NCI-H146 (cell line): ENCODE measurements around the gene TMEM182.

Experiments used
- DNase-seq: peaks from one replicate; lab custom pipeline; 2025; lab: John Stamatoyannopoulos, UW

TMEM182 gene

GRCh38 chr2:102801858-102802699 is 40.2 kb downstream of the TMEM182 start:
- DNase-seq = no peak

GRCh38 chr2:102803041-102803896 is 41.4 kb downstream of the TMEM182 start:
- DNase-seq = no peak

GRCh38 chr2:102803897-102804217 is 42.0 kb downstream of the TMEM182 start:
- no peak for DNase-seq

GRCh38 chr2:102806250-102806837 is 44.5 kb downstream of the TMEM182 start:
- DNase-seq = peak; percentile 79

GRCh38 chr2:102809291-102810189 is 47.7 kb downstream of the TMEM182 start:
- DNase-seq = no peak

GRCh38 chr2:102815285-102815684 is 53.5 kb downstream of the TMEM182 start:
- no peak for DNase-seq

- DNase-seq = peak; percentile 95
These were observed 65.1 kb downstream of the TMEM182 start for GRCh38 chr2:102826904-102827303.

GRCh38 chr2:102832789-102833188 is 71.0 kb downstream of the TMEM182 start:
- peak; percentile 68 for DNase-seq

GRCh38 chr2:102834523-102835273 is 72.9 kb downstream of the TMEM182 start:
- DNase-seq = no peak

- DNase-seq = no peak
These were observed 75.9 kb downstream of the TMEM182 start for GRCh38 chr2:102837626-102838198.

GRCh38 chr2:102839668-102840388 is 78.0 kb downstream of the TMEM182 start:
- DNase-seq = peak; percentile 60

- peak; percentile 69 for DNase-seq
These were observed 79.4 kb downstream of the TMEM182 start for GRCh38 chr2:102841107-102841840.

- DNase-seq = peak; percentile 62
These were observed 82.1 kb downstream of the TMEM182 start for GRCh38 chr2:102843764-102844443.

GRCh38 chr2:102844911-102845310 is 83.1 kb downstream of the TMEM182 start:
- DNase-seq = no peak

- DNase-seq = peak; percentile 87
These were observed 86.6 kb downstream of the TMEM182 start for GRCh38 chr2:102848366-102848839.

- no peak for DNase-seq
These were observed 89.1 kb downstream of the TMEM182 start for GRCh38 chr2:102850888-102851287.

GRCh38 chr2:102852867-102853266 is 91.0 kb downstream of the TMEM182 start:
- DNase-seq = no peak
